ENCODE data around the gene DHX16.

DHX16 gene

GRCh38 chr6:30691208-30691847 is 18.5 kb upstream of the DHX16 start:
- H3K4me3 ChIP-seq (ENCODE audit: control insufficient read depth, low read depth, low read length) = peak overlapping the region; percentile 83
- no peak for TF ChIP-seq CTCF (IDR thresholded peaks at IDR 0.05; ENCODE audit: control insufficient read depth, insufficient read depth, low read depth, low read length, missing control alignments)
- DNase-seq (ENCODE audit: low read depth) = no peak

GRCh38 chr6:30690403-30691207 is 17.8 kb upstream of the DHX16 start, which contains the start of gene NRM:
NRM (minus strand) TSS chr6:30690984; CDS start chr6:30690974, 10 bp downstream.
- no peak for DNase-seq (ENCODE audit: low read depth)

GRCh38 chr6:30689985-30690384 is 17.2 kb upstream of the DHX16 start:
- no peak for TF ChIP-seq CTCF (IDR thresholded peaks at IDR 0.05; ENCODE audit: control insufficient read depth, insufficient read depth, low read depth, low read length, missing control alignments)
- peak overlapping the region; percentile 83 for H3K4me3 ChIP-seq (ENCODE audit: control insufficient read depth, low read depth, low read length)
- no peak for DNase-seq (ENCODE audit: low read depth)

More at GRCh38 chr6:30690403-30691207, 17.8 kb upstream of the DHX16 start, which contains the start of gene NRM:
- peak within 1 kb of the TSS; percentile 83 for H3K4me3 ChIP-seq (ENCODE audit: control insufficient read depth, low read depth, low read length)
- TF ChIP-seq CTCF (IDR thresholded peaks at IDR 0.05; ENCODE audit: control insufficient read depth, insufficient read depth, low read depth, low read length, missing control alignments) = no peak

- DNase-seq (ENCODE audit: low read depth) = no peak
- TF ChIP-seq CTCF (IDR thresholded peaks at IDR 0.05; ENCODE audit: control insufficient read depth, insufficient read depth, low read depth, low read length, missing control alignments) = no peak
- H3K4me3 ChIP-seq (ENCODE audit: control insufficient read depth, low read depth, low read length) = no peak overlapping the region
Measured at GRCh38 chr6:30689022-30689865, 16.4 kb upstream of the DHX16 start.

GRCh38 chr6:30688569-30688968 is 15.8 kb upstream of the DHX16 start:
- H3K4me3 ChIP-seq (ENCODE audit: control insufficient read depth, low read depth, low read length) = peak overlapping the region; percentile 89
- TF ChIP-seq CTCF (IDR thresholded peaks at IDR 0.05; ENCODE audit: control insufficient read depth, insufficient read depth, low read depth, low read length, missing control alignments) = no peak
- no peak for DNase-seq (ENCODE audit: low read depth)

Measured in AG09309 (cell line).